Activated CD4-positive, alpha-beta memory T cell treated with anti-CD3 and anti-CD28 coated beads, Interleukin-2, amount 10 ng/mL, durations not matched to agents 7 days and 5 days (primary cell): Measurements from ENCODE around the gene WIPI1. TPM values are rescaled to one million over a fixed set of nuclear protein-coding genes. Genes with fewer than 3 reads are reported as not detected.
A peak's percentile ranks its signal among the peaks of the same experiment; 100 is the strongest.

Source experiments
- CTCF ChIA-PET: fragments of 350-600 bp; sonication (Branson Sonifier 250); formaldehyde crosslinking; loops from one replicate; lab custom pipeline; 2021; ENCODE audit warnings: antibody characterized with exemption, inconsistent platforms; lab: Charles Lee
- POLR2A ChIA-PET: fragments of 350-600 bp; sonication (Branson Sonifier 250); formaldehyde crosslinking; loops from one replicate; lab custom pipeline; 2021; ENCODE audit warnings: antibody characterized with exemption; lab: Charles Lee
- DNase-seq: peaks from one replicate; pipeline ENCODE4 v3.0.0-alpha.2; 2020
- H3K27ac Mint-ChIP-seq: one replicate; pipeline ENCODE4 v1.8.0; 2021; ENCODE audit warnings: mild to moderate bottlenecking, mixed read lengths
- H3K27me3 Mint-ChIP-seq: one replicate; pipeline ENCODE4 v1.8.0; 2021; ENCODE audit warnings: mixed read lengths
- H3K36me3 Mint-ChIP-seq: one replicate; pipeline ENCODE4 v1.8.0; 2021; ENCODE audit warnings: low read depth, mixed read lengths
- H3K4me1 Mint-ChIP-seq: one replicate; pipeline ENCODE4 v1.8.0; 2021; ENCODE audit warnings: mixed read lengths
- H3K4me3 Mint-ChIP-seq: one replicate; pipeline ENCODE4 v1.8.0; 2021; ENCODE audit warnings: mild to moderate bottlenecking, mixed read lengths
- H3K9me3 Mint-ChIP-seq: one replicate; pipeline ENCODE4 v1.8.0; 2021; ENCODE audit warnings: mixed read lengths
- total RNA-seq, 2 experiments: library from RNA; stranded (reverse); gene quantifications; one replicate each; pipeline ENCODE4 v1.2.3, GENCODE V29; 2021

Gene WIPI1
- total RNA-seq, 2 experiments from 2014 or later, result 60.0 to 62.7 TPM

GRCh38 chr17:68449021-68449739 is 8.1 kb downstream of the WIPI1 start:
- Mint-ChIP-seq H3K36me3 (peaks cover 71% of the 10 kb centered on the region), H3K4me3 (no peak overlapping the region), H3K27me3 (no peaks in the 10 kb centered on the region), H3K9me3 (no peaks in the 10 kb centered on the region), H3K27ac (no peak overlapping the region), H3K4me1 (peaks cover 24% of the 10 kb centered on the region)
- ChIA-PET CTCF (interaction anchor here (1.6 kb wide), 1 partner anchor 17 kb away, joined by 5 read pairs; no protein-coding TSS in a partner anchor), POLR2A (no interaction called here)
- DNase-seq, result no peak

DNA sequence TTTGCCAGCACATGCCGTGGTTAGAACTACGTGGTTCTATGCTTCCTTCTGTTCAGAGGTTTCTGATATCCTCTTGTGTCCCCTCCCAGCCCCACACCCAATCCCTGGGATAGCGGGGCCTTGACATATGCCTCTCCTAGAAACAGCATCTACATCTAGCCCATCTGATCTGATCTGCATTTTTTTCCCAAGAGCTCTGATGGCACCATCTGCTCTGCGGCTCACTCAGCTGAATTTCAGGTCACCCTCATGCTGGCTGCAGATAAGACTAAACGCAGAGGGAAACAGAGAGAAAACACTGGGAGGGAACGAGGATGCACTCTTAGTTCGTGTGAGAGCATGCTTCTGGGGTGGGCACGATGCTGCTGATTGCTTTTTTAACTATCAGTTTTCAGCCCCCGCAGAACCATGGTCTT is 10.7 kb downstream of the WIPI1 start:
- Mint-ChIP-seq H3K4me1 (peaks cover 15% of the 10 kb centered on the region), H3K4me3 (no peak overlapping the region), H3K27ac (no peak overlapping the region), H3K36me3 (peaks cover 77% of the 10 kb centered on the region), H3K27me3 (no peaks in the 10 kb centered on the region), H3K9me3 (no peaks in the 10 kb centered on the region)
- CTCF ChIA-PET, result interaction anchor here (1.0 to 1.9 kb wide), 4 partner anchors 9 to 154 kb away, joined by 3 to 7 read pairs (median 4); no protein-coding TSS in a partner anchor
- no peak for DNase-seq
- POLR2A ChIA-PET, result interaction anchor here (14.5 kb wide), 1 partner anchor 12 kb away, joined by 255 read pairs; the partner anchor contains the start of gene WIPI1

- peaks cover 78% of the 10 kb centered on the region for H3K36me3 Mint-ChIP-seq
- POLR2A ChIA-PET, result interaction anchor here (1.0 to 14.5 kb wide), 3 partner anchors 13 to 155 kb away, joined by 3 to 255 read pairs (median 4); partner anchors contain the start of genes SLC16A6 and WIPI1
- no peak overlapping the region for H3K4me3 Mint-ChIP-seq
These were observed 11.6 kb downstream of the WIPI1 start for GRCh38 chr17:68445671-68446070.

GRCh38 chr17:68443972-68444464 is 13.3 kb downstream of the WIPI1 start:
- Mint-ChIP-seq H3K4me1 (peaks cover 36% of the 10 kb centered on the region), H3K27me3 (no peaks in the 10 kb centered on the region), H3K9me3 (no peaks in the 10 kb centered on the region), H3K36me3 (peaks cover 72% of the 10 kb centered on the region), H3K4me3 (no peak overlapping the region), H3K27ac (no peak overlapping the region)
- no peak for DNase-seq
- POLR2A ChIA-PET, result interaction anchor here (2.1 to 14.5 kb wide), 2 partner anchors 14 to 153 kb away, joined by 4 to 255 read pairs; partner anchors contain the start of genes SLC16A6 and WIPI1
- CTCF ChIA-PET, result interaction anchor here (0.8 kb wide), 1 partner anchor 22 kb away, joined by 6 read pairs; no protein-coding TSS in a partner anchor

More at GRCh38 chr17:68445671-68446070, 11.6 kb downstream of the WIPI1 start:
- Mint-ChIP-seq H3K27me3 (no peaks in the 10 kb centered on the region), H3K27ac (no peak overlapping the region), H3K4me1 (peaks cover 24% of the 10 kb centered on the region), H3K9me3 (no peaks in the 10 kb centered on the region)
- CTCF ChIA-PET, result interaction anchor here (0.7 to 1.9 kb wide), 4 partner anchors 10 to 17 kb away, joined by 3 to 7 read pairs (median 4); no protein-coding TSS in a partner anchor
- no peak for DNase-seq

DNA sequence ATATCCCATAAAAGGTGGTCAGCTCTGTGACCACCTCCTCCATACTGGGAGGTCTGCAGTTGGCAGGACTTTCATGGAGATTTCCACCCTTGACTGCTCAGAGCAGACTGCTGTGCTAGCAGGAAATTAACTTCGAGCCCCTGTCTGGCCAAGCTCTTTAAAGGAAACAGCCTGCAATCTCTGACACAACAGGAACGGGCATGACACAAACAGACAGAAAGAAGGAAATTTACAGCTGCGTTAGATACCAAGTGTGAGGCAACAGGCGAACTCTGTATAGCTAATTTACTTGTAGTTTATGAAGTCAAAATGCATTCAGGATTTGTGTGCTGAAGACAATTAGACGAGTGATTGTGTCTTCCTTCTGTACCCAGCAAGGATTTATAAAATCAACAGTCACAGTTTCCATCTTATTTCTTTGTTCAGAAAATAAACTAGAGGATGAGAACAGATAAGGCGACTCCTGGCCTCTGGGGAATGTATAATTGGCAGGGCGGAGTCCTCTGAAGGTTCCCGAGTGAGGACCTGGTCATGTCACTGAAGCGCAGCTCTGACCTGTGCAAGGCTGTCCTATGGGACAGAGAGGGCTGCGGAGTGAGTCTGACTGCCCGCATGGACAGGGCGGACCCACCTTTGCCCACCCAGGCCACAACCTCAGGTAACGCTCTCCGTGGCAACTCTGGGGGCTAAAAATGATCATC is 16.1 kb downstream of the WIPI1 start:
- H3K4me1 Mint-ChIP-seq, result peaks cover 53% of the 10 kb centered on the region
- H3K36me3 Mint-ChIP-seq, result peaks cover 67% of the 10 kb centered on the region
- H3K4me3 Mint-ChIP-seq, result no peak overlapping the region
- POLR2A ChIA-PET, result interaction anchor here (0.6 to 14.5 kb wide), 4 partner anchors 9 to 150 kb away, joined by 3 to 255 read pairs (median 6); partner anchors contain the start of genes ARSG, SLC16A6 and WIPI1
- CTCF ChIA-PET, result interaction anchor here (0.9 to 8.6 kb wide), 4 partner anchors 9 to 237 kb away, joined by 3 to 206 read pairs (median 3); partner anchors contain the start of gene WIPI1
- peak overlapping the region; percentile 36 for H3K27ac Mint-ChIP-seq
- no peak for DNase-seq
- H3K9me3 Mint-ChIP-seq, result no peaks in the 10 kb centered on the region
- no peaks in the 10 kb centered on the region for H3K27me3 Mint-ChIP-seq

DNA sequence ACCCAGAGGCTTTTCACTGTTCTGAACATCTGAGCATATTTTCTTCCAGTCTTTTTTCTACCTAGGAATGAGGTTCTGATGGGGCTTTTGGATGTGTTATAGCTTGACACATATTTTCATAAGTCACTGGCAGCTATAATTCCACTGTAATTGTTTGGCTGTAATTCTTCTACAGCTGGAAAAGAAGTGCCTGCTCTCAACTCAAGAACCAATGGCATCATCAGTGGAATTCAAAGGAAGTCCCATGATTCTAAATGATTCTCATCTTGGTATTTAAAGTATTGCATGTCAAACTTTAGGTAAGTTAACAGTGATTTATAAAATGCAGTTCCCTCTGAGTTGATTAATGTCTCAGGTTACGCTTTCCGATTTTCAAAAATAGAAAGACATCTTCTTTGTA is 16.8 kb downstream of the WIPI1 start:
- H3K9me3 Mint-ChIP-seq, result no peaks in the 10 kb centered on the region
- H3K27me3 Mint-ChIP-seq, result no peaks in the 10 kb centered on the region
- peaks cover 69% of the 10 kb centered on the region for H3K36me3 Mint-ChIP-seq
- no peak overlapping the region for H3K4me3 Mint-ChIP-seq
- H3K4me1 Mint-ChIP-seq, result peaks cover 60% of the 10 kb centered on the region
- peak overlapping the region; percentile 36 for H3K27ac Mint-ChIP-seq
- POLR2A ChIA-PET, result interaction anchor here (0.6 to 14.5 kb wide), 3 partner anchors 10 to 149 kb away, joined by 3 to 255 read pairs (median 5); partner anchors contain the start of genes ARSG, SLC16A6 and WIPI1
- no peak for DNase-seq
- CTCF ChIA-PET, result interaction anchor here (0.9 to 8.6 kb wide), 4 partner anchors 8 to 267 kb away, joined by 3 to 206 read pairs (median 3); partner anchors contain the start of gene WIPI1

GRCh38 chr17:68439656-68440290 is 17.5 kb downstream of the WIPI1 start:
- Mint-ChIP-seq H3K9me3 (no peaks in the 10 kb centered on the region), H3K4me1 (peaks cover 62% of the 10 kb centered on the region), H3K27ac (peak overlapping the region; percentile 48), H3K27me3 (no peaks in the 10 kb centered on the region), H3K4me3 (no peak overlapping the region), H3K36me3 (peaks cover 72% of the 10 kb centered on the region)
- ChIA-PET POLR2A (interaction anchor here (2.4 to 14.5 kb wide), 3 partner anchors 18 to 404 kb away, joined by 5 to 255 read pairs (median 8); partner anchors contain the start of genes ARSG, KPNA2, SLC16A6 and WIPI1), CTCF (interaction anchor here (0.9 to 8.6 kb wide), 4 partner anchors 8 to 267 kb away, joined by 3 to 206 read pairs (median 4); partner anchors contain the start of gene WIPI1)
- no peak for DNase-seq

DNA sequence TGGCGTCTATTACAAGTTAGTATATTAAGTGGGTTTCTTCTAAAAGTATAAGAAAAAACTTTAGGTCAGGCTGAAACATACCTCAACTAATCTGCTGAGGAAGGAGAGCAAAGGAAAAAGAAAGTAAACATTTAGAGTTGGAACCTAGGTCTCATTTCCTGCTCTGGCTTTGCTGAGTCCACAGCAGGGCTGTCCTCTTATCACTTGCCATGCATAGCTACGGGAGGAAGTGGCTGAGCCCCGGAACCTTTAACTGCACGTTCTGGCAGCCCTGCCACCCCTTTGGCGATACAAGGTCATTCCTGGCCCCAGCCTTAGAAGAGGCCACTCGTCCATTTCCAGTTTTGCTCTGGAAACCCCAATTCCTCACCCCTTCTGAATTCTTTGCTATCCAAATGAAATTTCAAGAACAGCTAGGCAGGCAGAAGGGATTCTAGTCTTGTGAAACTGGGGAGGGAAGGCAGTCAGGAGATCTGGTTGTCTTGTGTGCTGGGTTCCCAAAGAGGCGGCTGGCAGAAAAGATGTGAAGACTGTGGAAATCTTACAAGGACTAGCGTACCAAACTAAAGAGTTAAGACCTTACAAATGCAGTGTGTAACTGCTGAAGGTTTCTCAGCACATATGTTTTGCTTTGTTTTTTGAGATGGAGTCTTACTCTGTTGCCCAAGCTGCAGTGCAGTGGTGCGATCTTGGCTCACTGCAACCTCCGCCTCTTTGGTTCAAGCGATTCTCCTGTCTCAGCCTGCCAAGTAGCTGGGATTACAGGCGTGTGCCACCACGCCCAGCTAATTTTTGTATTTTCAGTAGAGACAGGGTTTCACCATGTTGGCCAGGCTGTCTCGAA is 19.1 kb downstream of the WIPI1 start:
- Mint-ChIP-seq H3K4me1 (peaks cover 66% of the 10 kb centered on the region), H3K27me3 (no peaks in the 10 kb centered on the region), H3K9me3 (no peaks in the 10 kb centered on the region), H3K27ac (peak overlapping the region; percentile 90), H3K4me3 (peak overlapping the region; percentile 60), H3K36me3 (peaks cover 74% of the 10 kb centered on the region)
- CTCF ChIA-PET, result interaction anchor here (0.5 to 8.6 kb wide), 17 partner anchors 9 to 269 kb away, joined by 3 to 206 read pairs (median 5); partner anchors contain the start of genes AMZ2, ARSG, SLC16A6 and WIPI1
- POLR2A ChIA-PET, result interaction anchor here (0.8 to 14.5 kb wide), 20 partner anchors 12 to 402 kb away, joined by 3 to 255 read pairs (median 6); partner anchors contain the start of genes AMZ2, ARSG, KPNA2 and SLC16A6
- DNase-seq, result peak; percentile 75

DNA sequence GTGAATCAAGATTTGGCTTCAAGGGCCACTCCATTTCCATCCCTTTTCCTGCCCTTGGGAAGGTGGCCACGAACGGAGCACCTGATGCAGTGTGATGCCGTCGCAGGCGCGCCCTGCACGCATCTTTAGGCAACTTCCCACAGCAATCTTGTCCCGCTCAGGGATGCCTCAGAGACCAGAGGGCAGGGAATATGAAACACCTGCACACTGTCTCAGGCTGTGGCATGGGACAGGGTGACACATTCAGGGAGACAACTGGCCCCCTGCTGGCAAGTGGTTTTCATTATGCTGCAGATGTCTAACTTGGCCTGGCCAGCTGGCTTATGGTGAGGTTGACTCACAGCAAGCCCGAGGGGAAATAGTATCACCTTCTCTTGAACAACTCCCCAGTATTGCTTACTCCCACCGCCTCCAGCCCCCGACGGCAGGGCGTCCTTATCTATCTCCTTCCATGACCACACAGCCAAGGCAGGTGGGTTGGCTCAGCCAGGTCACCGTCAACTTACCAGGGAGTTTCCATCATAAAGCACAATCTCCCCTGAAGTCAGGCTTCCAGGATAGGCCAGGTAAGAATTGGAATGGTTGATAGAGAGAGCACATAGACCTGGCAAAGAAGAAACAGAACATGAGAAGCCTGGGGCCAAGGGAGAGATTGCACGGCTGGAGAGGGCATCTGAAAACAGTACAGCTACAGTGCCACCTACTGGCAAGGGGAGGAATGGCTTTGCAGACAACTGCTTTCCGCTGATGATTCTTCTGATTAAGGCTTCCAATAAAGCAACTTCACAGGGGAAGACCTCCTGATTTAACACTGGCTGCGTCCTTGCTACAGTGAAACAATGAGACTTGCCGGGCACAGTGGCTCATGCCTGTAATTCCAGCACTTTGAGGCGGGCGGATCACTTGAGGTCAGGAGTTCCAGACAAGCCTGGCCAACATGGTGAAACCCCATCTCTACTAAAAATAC is 21.1 kb downstream of the WIPI1 start:
- peak; percentile 89 for DNase-seq
- ChIA-PET CTCF (interaction anchor here (0.6 to 8.6 kb wide), 32 partner anchors 10 to 267 kb away, joined by 3 to 206 read pairs (median 6); partner anchors contain the start of genes AMZ2, ARSG, SLC16A6 and WIPI1), POLR2A (interaction anchor here (0.6 to 14.5 kb wide), 14 partner anchors 22 to 399 kb away, joined by 3 to 255 read pairs (median 8); partner anchors contain the start of genes AMZ2, ARSG, SLC16A6 and WIPI1)
- peaks cover 67% of the 10 kb centered on the region for H3K4me1 Mint-ChIP-seq
- H3K4me3 Mint-ChIP-seq, result peak overlapping the region; percentile 60
- H3K36me3 Mint-ChIP-seq, result peaks cover 74% of the 10 kb centered on the region
- no peaks in the 10 kb centered on the region for H3K9me3 Mint-ChIP-seq
- peak overlapping the region; percentile 90 for H3K27ac Mint-ChIP-seq
- H3K27me3 Mint-ChIP-seq, result no peaks in the 10 kb centered on the region

DNA sequence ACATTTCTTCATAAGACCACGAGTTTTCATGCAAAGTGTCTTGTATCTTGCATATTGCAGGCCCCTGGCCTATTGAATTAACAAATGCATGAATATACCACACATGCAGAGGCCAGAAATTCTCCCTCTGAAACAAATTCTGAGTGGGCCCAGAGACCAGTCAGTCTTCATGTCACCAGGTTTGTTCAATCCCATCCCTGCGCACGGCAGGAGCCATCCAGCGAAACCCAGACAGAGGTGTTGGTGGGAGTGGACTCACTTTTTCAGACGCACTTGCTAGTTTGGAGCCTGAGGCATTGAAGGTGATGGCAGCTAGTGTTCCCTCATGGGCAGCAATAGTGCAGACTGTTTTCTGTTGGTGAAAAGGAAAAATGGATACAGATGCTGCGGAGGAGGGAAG is 21.9 kb downstream of the WIPI1 start:
- Mint-ChIP-seq H3K4me3 (no peak overlapping the region), H3K27me3 (no peaks in the 10 kb centered on the region), H3K36me3 (peaks cover 74% of the 10 kb centered on the region), H3K9me3 (no peaks in the 10 kb centered on the region), H3K27ac (no peak overlapping the region), H3K4me1 (peaks cover 61% of the 10 kb centered on the region)
- ChIA-PET CTCF (interaction anchor here (0.6 to 8.6 kb wide), 21 partner anchors 18 to 264 kb away, joined by 3 to 206 read pairs (median 8); partner anchors contain the start of genes AMZ2, ARSG, SLC16A6 and WIPI1), POLR2A (interaction anchor here (1.0 to 14.5 kb wide), 7 partner anchors 23 to 255 kb away, joined by 3 to 255 read pairs (median 16); partner anchors contain the start of genes ARSG, SLC16A6 and WIPI1)
- no peak for DNase-seq
